GM21528 (cell line): ENCODE measurements around the gene CCL3.

Experiments
- ATAC-seq: cut with Tn5 transposase; IDR thresholded peaks from one replicate; pipeline ENCODE4 v1.9.1; 2021; ENCODE audit warnings: mild to moderate bottlenecking, moderate library complexity; ENCODE audit not compliant: unreplicated experiment, low FRiP score

Gene CCL3

GRCh38 chr17:36055921-36056520 is 33.9 kb downstream of the CCL3 start:
- no peak for ATAC-seq

GRCh38 chr17:36055171-36055570 is 34.8 kb downstream of the CCL3 start:
- no peak for ATAC-seq

GRCh38 chr17:36049643-36050042 is 40.3 kb downstream of the CCL3 start:
- no peak for ATAC-seq

DNA sequence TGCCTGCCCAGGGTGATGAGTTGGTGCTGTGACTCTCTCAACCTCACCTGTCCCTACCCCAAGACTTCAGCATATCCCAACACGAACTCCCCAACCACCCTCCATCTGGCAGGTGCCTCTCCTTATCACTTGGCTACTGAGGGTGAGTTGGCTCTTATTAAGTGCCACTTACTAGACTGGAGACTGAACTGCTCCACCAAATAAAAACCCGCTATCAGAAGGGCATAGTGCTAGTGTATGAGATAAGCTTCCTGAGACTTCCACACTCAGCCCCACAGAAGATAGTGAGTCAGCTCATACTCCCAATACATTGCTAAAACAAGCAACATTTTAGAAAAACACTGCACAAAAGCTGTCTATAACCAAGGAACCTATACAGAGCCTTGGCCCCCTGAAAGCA is 41.9 kb downstream of the CCL3 start:
- ATAC-seq, result no peak
